ENCODE results near the gene ZNF483.
"Not testable (repeated sequence)": the region's sequence is repeated elsewhere in the genome, so short reads cannot be mapped to it uniquely, and the experiment has no call there.

ZNF483 gene

GRCh38 chr9:111615928-111616327 is 90.9 kb downstream of the ZNF483 start:
- DNase-seq = no peak

- not testable (repeated sequence) for DNase-seq
These were observed 92.4 kb downstream of the ZNF483 start for GRCh38 chr9:111617349-111617748.

- DNase-seq = peak; percentile 50
These were observed 97.0 kb downstream of the ZNF483 start for GRCh38 chr9:111621895-111622480.

GRCh38 chr9:111622626-111623025 is 97.6 kb downstream of the ZNF483 start:
- no peak for DNase-seq

All from activated CD4-positive, alpha-beta T cell treated with anti-CD3 and anti-CD28 coated beads for 48 hours (primary cell).